DND-41 (cell line): ENCODE measurements around the gene SLC1A7.

ENCODE experiments used
- CTCF ChIP-seq: IDR thresholded peaks from 2 replicates; pipeline ENCODE4 v1.5.1; 2012; ENCODE audit warnings: borderline replicate concordance, low read length, moderate library complexity, mild to moderate bottlenecking; ENCODE audit not compliant: poor library complexity, severe bottlenecking; ENCODE audit errors: extremely low read depth
- EZH2 ChIP-seq: IDR thresholded peaks from 3 replicates; pipeline ENCODE4 v1.6.1; 2012; ENCODE audit warnings: borderline replicate concordance, low read depth, mild to moderate bottlenecking, moderate library complexity, low read length, inconsistent platforms; ENCODE audit not compliant: severe bottlenecking

- TF ChIP-seq EZH2 = no peak
- TF ChIP-seq CTCF = no peak
Measured at GRCh38 chr1:53166912-53167311, 24.5 kb upstream of the SLC1A7 start.
